ENCODE measurements around the gene ADAMTS14. TPM values are rescaled to one million over a fixed set of nuclear protein-coding genes. Genes with fewer than 3 reads are reported as not detected.

ADAMTS14 gene
- polyA plus RNA-seq, 1 donor (not counting 4 experiments of a cell fraction or from before 2014, with no cell fraction given): 0.09 TPM

DNA sequence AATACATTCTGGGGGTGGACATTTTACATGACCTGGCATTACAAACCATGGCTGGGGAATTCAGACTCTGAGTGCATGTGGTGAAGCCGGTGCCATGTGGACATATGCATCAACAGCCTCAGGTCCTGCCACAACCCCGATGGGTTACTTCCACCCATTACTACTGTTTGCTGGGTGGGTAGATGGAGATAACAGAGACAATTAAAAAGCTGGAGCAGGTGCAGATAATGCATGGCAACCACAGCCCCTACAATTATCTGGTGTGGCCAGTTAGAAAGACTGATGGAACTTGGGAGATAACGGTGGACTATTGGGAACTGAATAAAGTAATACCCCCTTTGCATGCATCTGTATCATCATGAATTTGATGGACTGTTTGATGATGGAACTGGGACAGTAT, 21.6 kb upstream of the ADAMTS14 start:
- no peaks in the 10 kb centered on the region for H3K79me2 ChIP-seq (ENCODE audit: control insufficient read depth, insufficient read depth, low read length)
- FAIRE-seq: no peak
- dilution Hi-C loops (cut with MboI; ENCODE audit: extremely low pct_ligation_motif_present, low sequenced_read_pairs): no loop called here
- peaks cover 4% of the 10 kb centered on the region for H3K27me3 ChIP-seq (ENCODE audit: control insufficient read depth, extremely low read depth, insufficient read depth, low read length)
- no peaks in the 10 kb centered on the region for H3K9me1 ChIP-seq (ENCODE audit: control insufficient read depth, extremely low read depth, insufficient read depth, low read length)
- H3K36me3 ChIP-seq (ENCODE audit: control insufficient read depth in 2 of 2, extremely low read depth in 1 of 2, insufficient read depth in 2 of 2, low read length in 2 of 2): no peaks in the 10 kb centered on the region
- no peak overlapping the region for H2AFZ ChIP-seq (ENCODE audit: control insufficient read depth, low read length)
- no peak overlapping the region for H3K4me3 ChIP-seq (ENCODE audit: control insufficient read depth in 2 of 3, extremely low read depth in 1 of 3, insufficient read depth in 2 of 3, low read depth in 1 of 3, low read length in 3 of 3)
- H3K9ac ChIP-seq (ENCODE audit: control insufficient read depth, extremely low read depth, insufficient read depth, low read length): no peak overlapping the region
- H3K9me3 ChIP-seq (ENCODE audit: control insufficient read depth, low read depth, low read length): peaks cover 11% of the 10 kb centered on the region
- no peaks in the 10 kb centered on the region for H4K20me1 ChIP-seq (ENCODE audit: control insufficient read depth, extremely low read depth, insufficient read depth, low read length)
- no peak for TF ChIP-seq EZH2 (IDR thresholded peaks at IDR 0.05; ENCODE audit: low read length)
- TF ChIP-seq, protein P1, sequence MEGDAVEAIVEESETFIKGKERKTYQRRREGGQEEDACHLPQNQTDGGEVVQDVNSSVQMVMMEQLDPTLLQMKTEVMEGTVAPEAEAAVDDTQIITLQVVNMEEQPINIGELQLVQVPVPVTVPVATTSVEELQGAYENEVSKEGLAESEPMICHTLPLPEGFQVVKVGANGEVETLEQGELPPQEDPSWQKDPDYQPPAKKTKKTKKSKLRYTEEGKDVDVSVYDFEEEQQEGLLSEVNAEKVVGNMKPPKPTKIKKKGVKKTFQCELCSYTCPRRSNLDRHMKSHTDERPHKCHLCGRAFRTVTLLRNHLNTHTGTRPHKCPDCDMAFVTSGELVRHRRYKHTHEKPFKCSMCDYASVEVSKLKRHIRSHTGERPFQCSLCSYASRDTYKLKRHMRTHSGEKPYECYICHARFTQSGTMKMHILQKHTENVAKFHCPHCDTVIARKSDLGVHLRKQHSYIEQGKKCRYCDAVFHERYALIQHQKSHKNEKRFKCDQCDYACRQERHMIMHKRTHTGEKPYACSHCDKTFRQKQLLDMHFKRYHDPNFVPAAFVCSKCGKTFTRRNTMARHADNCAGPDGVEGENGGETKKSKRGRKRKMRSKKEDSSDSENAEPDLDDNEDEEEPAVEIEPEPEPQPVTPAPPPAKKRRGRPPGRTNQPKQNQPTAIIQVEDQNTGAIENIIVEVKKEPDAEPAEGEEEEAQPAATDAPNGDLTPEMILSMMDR (optimal IDR thresholded peaks at IDR 0.05 in 1 of 3, IDR thresholded peaks at IDR 0.05 in 1 of 3, conservative IDR thresholded peaks at IDR 0.05 in 1 of 3; ENCODE audit: extremely low read depth in 1 of 3, insufficient read depth in 2 of 3, low read length in 3 of 3): no peak
- H3K4me1 ChIP-seq (ENCODE audit: control insufficient read depth, extremely low read depth, insufficient read depth, low read length): peaks cover 29% of the 10 kb centered on the region
- H3K27ac ChIP-seq (ENCODE audit: control insufficient read depth, insufficient read depth, low read length): no peak overlapping the region
- no peak for DNase-seq (ENCODE audit: low read depth, low spot score)
- H3K4me2 ChIP-seq (ENCODE audit: control insufficient read depth, extremely low read depth, insufficient read depth, low read depth, low read length): no peak overlapping the region

DNA sequence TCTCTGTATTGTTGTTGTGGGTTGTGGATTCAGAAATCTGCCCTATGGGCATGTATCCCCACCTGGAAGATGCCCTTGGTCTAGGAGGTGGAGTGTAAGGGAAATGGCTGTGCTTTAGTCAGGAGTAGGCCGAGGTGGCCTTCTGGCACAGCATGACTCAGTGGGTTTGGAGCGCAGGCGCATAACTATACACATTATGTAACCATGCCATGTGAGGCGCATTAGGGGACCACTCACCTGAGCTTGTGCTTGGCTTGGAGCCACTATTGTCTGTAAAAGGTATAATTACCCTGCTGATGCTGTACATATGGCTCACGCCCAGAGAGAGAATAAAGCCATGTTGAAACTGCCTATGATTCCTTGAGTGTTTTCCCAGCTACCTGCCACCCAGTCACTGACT, 20.6 kb upstream of the ADAMTS14 start:
- Histone ChIP-seq H3K9me3 (ENCODE audit: control insufficient read depth, low read depth, low read length) (peaks cover 11% of the 10 kb centered on the region), H3K4me2 (ENCODE audit: control insufficient read depth, extremely low read depth, insufficient read depth, low read depth, low read length) (no peak overlapping the region)

More for the DNA sequence above, 20.6 kb upstream of the ADAMTS14 start:
- dilution Hi-C loops (cut with MboI; ENCODE audit: extremely low pct_ligation_motif_present, low sequenced_read_pairs): no loop called here
- peak overlapping the region; percentile 29 for H3K9ac ChIP-seq (ENCODE audit: control insufficient read depth, extremely low read depth, insufficient read depth, low read length)
- DNase-seq (ENCODE audit: low read depth, low spot score): no peak
- no peak overlapping the region for H2AFZ ChIP-seq (ENCODE audit: control insufficient read depth, low read length)
- no peaks in the 10 kb centered on the region for H4K20me1 ChIP-seq (ENCODE audit: control insufficient read depth, extremely low read depth, insufficient read depth, low read length)
- no peaks in the 10 kb centered on the region for H3K9me1 ChIP-seq (ENCODE audit: control insufficient read depth, extremely low read depth, insufficient read depth, low read length)
- no peaks in the 10 kb centered on the region for H3K27me3 ChIP-seq (ENCODE audit: control insufficient read depth, extremely low read depth, insufficient read depth, low read length)
- H3K36me3 ChIP-seq (ENCODE audit: control insufficient read depth in 2 of 2, extremely low read depth in 1 of 2, insufficient read depth in 2 of 2, low read length in 2 of 2): no peaks in the 10 kb centered on the region
- FAIRE-seq: no peak
- no peak overlapping the region for H3K4me3 ChIP-seq (ENCODE audit: control insufficient read depth in 2 of 3, extremely low read depth in 1 of 3, insufficient read depth in 2 of 3, low read depth in 1 of 3, low read length in 3 of 3)
- TF ChIP-seq, protein P1 (optimal IDR thresholded peaks at IDR 0.05 in 1 of 3, IDR thresholded peaks at IDR 0.05 in 1 of 3, conservative IDR thresholded peaks at IDR 0.05 in 1 of 3; ENCODE audit: extremely low read depth in 1 of 3, insufficient read depth in 2 of 3, low read length in 3 of 3): no peak
- no peak for TF ChIP-seq EZH2 (IDR thresholded peaks at IDR 0.05; ENCODE audit: low read length)
- H3K4me1 ChIP-seq (ENCODE audit: control insufficient read depth, extremely low read depth, insufficient read depth, low read length): peaks cover 37% of the 10 kb centered on the region
- H3K27ac ChIP-seq (ENCODE audit: control insufficient read depth, insufficient read depth, low read length): peak overlapping the region; percentile 36
- H3K79me2 ChIP-seq (ENCODE audit: control insufficient read depth, insufficient read depth, low read length): no peaks in the 10 kb centered on the region
